Endothelial cell of umbilical vein (primary cell): ENCODE data around the gene CTSA. TPM values are rescaled to one million over a fixed set of nuclear protein-coding genes. Genes with fewer than 3 reads are reported as not detected.

Experiments used
- BruUV-seq: library from RNA; stranded (reverse); fragments of 400-500 nt; replicated peaks from 2 replicates; lab custom pipeline; 2021; lab: Mats Ljungman, UMichigan
- CTCF ChIA-PET: fragments of 300-600, 350-600 bp; sonication (Branson Sonifier 250); formaldehyde crosslinking; loops from one replicate; lab custom pipeline; 2021; ENCODE audit warnings: antibody characterized with exemption, inconsistent platforms; lab: Charles Lee
- POLR2A ChIA-PET: fragments of 300-600, 350-600 bp; sonication (Branson Sonifier 250); formaldehyde crosslinking; loops from one replicate; lab custom pipeline; 2021; ENCODE audit warnings: antibody characterized with exemption, inconsistent platforms; lab: Charles Lee
- DNase-seq: peaks from one replicate; pipeline ENCODE4 v3.0.0-alpha.2; 2011; ENCODE audit warnings: low read depth, low spot score
- FAIRE-seq: peaks from 2 replicates; lab custom pipeline; 2011; peaks lifted over from hg19 to GRCh38; lab: Jason Lieb, UNC
- H2AFZ ChIP-seq: 2 replicates; pipeline ENCODE4 v1.6.0; 2012; ENCODE audit warnings: low read depth, low read length, control low read depth, inconsistent platforms
- H3K27ac ChIP-seq: 2 replicates; pipeline ENCODE4 v1.5.1; 2011; ENCODE audit warnings: low read depth, mild to moderate bottlenecking, control low read depth, low read length, moderate library complexity; ENCODE audit not compliant: insufficient read depth
- H3K27me3 ChIP-seq, 2 experiments: 2 replicates each; pipeline versions ENCODE4 v1.6.0 to v1.6.1; 2011; ENCODE audit warnings: low read length in 2 of 2, mixed read lengths in 1 of 2; ENCODE audit not compliant: control insufficient read depth in 2 of 2, insufficient read depth in 2 of 2
- H3K36me3 ChIP-seq, 2 experiments: 2 replicates in 1 of 2; 3 replicates in 1 of 2; pipeline ENCODE4 v1.5.1; 2011; ENCODE audit warnings: low read length in 2 of 2, mild to moderate bottlenecking in 1 of 2, moderate library complexity in 1 of 2; ENCODE audit not compliant: control insufficient read depth in 2 of 2, insufficient read depth in 2 of 2; ENCODE audit errors: extremely low read depth in 1 of 2
- H3K4me1 ChIP-seq: 3 replicates; pipeline ENCODE4 v1.5.1; 2011; ENCODE audit warnings: mild to moderate bottlenecking, low read length; ENCODE audit not compliant: control insufficient read depth, insufficient read depth; ENCODE audit errors: extremely low read depth
- H3K4me2 ChIP-seq: 2 replicates; pipeline ENCODE4 v1.6.1; 2011; ENCODE audit warnings: low read length, control low read depth, mixed read lengths; ENCODE audit not compliant: insufficient read depth
- H3K4me3 ChIP-seq, 3 experiments: fragments of 200-600 bp in 1 of 3; sonication (generic), shearing (Covaris generic) in 1 of 3; replicated peaks in 1 of 3; 2 replicates each; pipeline ENCODE4 v1.5.1; 2011 to 2016; ENCODE audit warnings: control low read depth in 3 of 3, low read length in 3 of 3, mild to moderate bottlenecking in 2 of 3, inconsistent platforms in 1 of 3, low read depth in 1 of 3, moderate library complexity in 1 of 3; ENCODE audit not compliant: insufficient read depth in 1 of 3
- H3K79me2 ChIP-seq: 2 replicates; pipeline ENCODE4 v1.6.0; 2012; ENCODE audit warnings: low read length, inconsistent platforms; ENCODE audit not compliant: control insufficient read depth, insufficient read depth
- H3K9ac ChIP-seq: replicated peaks from 2 replicates; pipeline ENCODE3; 2011; ENCODE audit warnings: low read length, control low read depth; ENCODE audit not compliant: insufficient read depth; ENCODE audit errors: extremely low read depth
- H3K9me1 ChIP-seq: replicated peaks from 3 replicates; pipeline ENCODE4 v1.6.0; 2011; ENCODE audit warnings: mild to moderate bottlenecking, low read length; ENCODE audit not compliant: control insufficient read depth, insufficient read depth; ENCODE audit errors: extremely low read depth
- H3K9me3 ChIP-seq: replicated peaks from 2 replicates; pipeline ENCODE4 v1.5.1; 2012; ENCODE audit warnings: low read length, inconsistent platforms; ENCODE audit not compliant: control insufficient read depth, insufficient read depth
- H4K20me1 ChIP-seq: replicated peaks from 2 replicates; pipeline ENCODE3; 2011; ENCODE audit warnings: mild to moderate bottlenecking, low read length; ENCODE audit not compliant: control insufficient read depth, insufficient read depth; ENCODE audit errors: extremely low read depth
- EZH2 ChIP-seq: IDR thresholded peaks from 2 replicates; pipeline ENCODE4 v1.6.1; 2012; ENCODE audit warnings: borderline replicate concordance, low read depth, mild to moderate bottlenecking, moderate library complexity, low read length, inconsistent platforms; ENCODE audit not compliant: severe bottlenecking
- FOS ChIP-seq: IDR thresholded peaks from 2 replicates; pipeline ENCODE4 v1.6.1; 2011; ENCODE audit warnings: mild to moderate bottlenecking, low read length, moderate library complexity, borderline replicate concordance; ENCODE audit not compliant: insufficient read depth
- GATA2 ChIP-seq: IDR thresholded peaks from 2 replicates; pipeline ENCODE4 v1.7.0; 2011; ENCODE audit warnings: low read depth, mild to moderate bottlenecking, moderate library complexity, mixed read lengths, low read length; ENCODE audit not compliant: insufficient read length, insufficient read depth
- JUN ChIP-seq: IDR thresholded peaks from 2 replicates; pipeline ENCODE4 v1.6.1; 2011; ENCODE audit warnings: borderline replicate concordance, low read depth; ENCODE audit not compliant: insufficient read length, insufficient read depth
- MYC ChIP-seq: IDR thresholded peaks from one replicate; pipeline ENCODE4 v1.6.1; 2011; ENCODE audit warnings: mild to moderate bottlenecking, low read depth, low read length
- POLR2A ChIP-seq: IDR thresholded peaks from 2 replicates; pipeline ENCODE4 v1.6.1; 2012; ENCODE audit warnings: low read depth, mild to moderate bottlenecking, control low read depth, low read length
- POLR2AphosphoS5 ChIP-seq: IDR thresholded peaks from 2 replicates; pipeline ENCODE4 v1.6.1; 2012; ENCODE audit warnings: low read depth, mild to moderate bottlenecking, control low read depth, low read length, moderate library complexity; ENCODE audit not compliant: insufficient read depth
- dilution Hi-C: fragments of 300-500 bp; cut with MboI; formaldehyde crosslinking; loops from one replicate; pipeline ENCODE4 v1.15.0; 2019; ENCODE audit warnings: low sequenced_read_pairs; ENCODE audit not compliant: extremely low pct_ligation_motif_present
- intact Hi-C: fragments of 100-400 bp; cut with micrococcal nuclease; formaldehyde crosslinking; loops from one replicate; pipeline ENCODE4 v1.10.0; 2022
- polyA plus RNA-seq, 4 experiments: library from polyadenylated mRNA; depleted of rRNA in 3 of 4; stranded (reverse) in 3 of 4; unstranded in 1 of 4; fragments of >200 nt; gene quantifications; 2 replicates each; pipeline versions ENCODE4 v1.2.1 to v1.2.3, GENCODE V29; 2011 to 2012; ENCODE audit warnings: missing spikeins in 1 of 4
- total RNA-seq: library from RNA; stranded (reverse); gene quantifications from 2 replicates; pipeline ENCODE4 v1.2.3, GENCODE V29; 2021
- TF ChIP-seq, protein P1 (sequence below): IDR thresholded peaks from 2 replicates; pipeline ENCODE4 v1.6.1; 2011; ENCODE audit not compliant: insufficient read depth, insufficient read length
- TF ChIP-seq, protein P2 (sequence below), 2 donors: IDR thresholded peaks; 1 replicate in 1 of 2; 2 replicates in 1 of 2; pipeline ENCODE4 v1.5.1; 2011; ENCODE audit warnings: low read length in 2 of 2, mild to moderate bottlenecking in 2 of 2, moderate library complexity in 2 of 2, control low read depth in 1 of 2, inconsistent platforms in 1 of 2, low read depth in 1 of 2; ENCODE audit not compliant: insufficient read depth in 1 of 2; ENCODE audit errors: extremely low read depth in 1 of 2

Gene CTSA
- total and polyA plus RNA-seq, 2 donors (not counting 3 experiments of a cell fraction or from before 2014, with no cell fraction given), result 169 to 409 TPM

DNA sequence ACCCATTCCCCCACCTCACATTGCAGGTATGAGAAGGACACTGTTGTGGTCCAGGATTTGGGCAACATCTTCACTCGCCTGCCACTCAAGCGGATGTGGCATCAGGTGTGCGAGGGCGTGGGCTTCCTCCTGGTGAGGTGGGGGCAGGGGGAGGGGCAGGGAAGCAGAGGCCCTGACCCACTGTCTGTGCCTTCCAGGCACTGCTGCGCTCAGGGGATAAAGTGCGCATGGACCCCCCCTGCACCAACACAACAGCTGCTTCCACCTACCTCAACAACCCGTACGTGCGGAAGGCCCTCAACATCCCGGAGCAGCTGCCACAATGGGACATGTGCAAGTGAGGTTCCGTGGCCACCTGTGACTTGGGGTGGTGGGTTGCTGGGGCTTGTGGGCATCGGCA, 3.7 kb downstream of the CTSA start:
- Histone ChIP-seq H3K9me1 (no peaks in the 10 kb centered on the region), H3K4me2 (no peak overlapping the region), H3K4me1 (peaks cover 22% of the 10 kb centered on the region), H3K4me3 (no peak overlapping the region), H3K27me3 (no peaks in the 10 kb centered on the region), H3K79me2 (no peaks in the 10 kb centered on the region), H3K9ac (no peak overlapping the region), H3K9me3 (no peaks in the 10 kb centered on the region), H3K36me3 (peaks cover 4 to 31% of the 10 kb centered on the region in 2 experiments), H4K20me1 (no peaks in the 10 kb centered on the region), H3K27ac (no peak overlapping the region), H2AFZ (no peak overlapping the region)
- FAIRE-seq (no peak), DNase-seq (no peak)
- ChIA-PET POLR2A (no interaction called here), CTCF (no interaction called here)
- intact Hi-C loops (no loop called here), dilution Hi-C loops (no loop called here)
- TF ChIP-seq JUN, result no peak
- no peak for TF ChIP-seq MYC
- TF ChIP-seq POLR2AphosphoS5, result peak; percentile 18
- TF ChIP-seq POLR2A, result no peak
- TF ChIP-seq FOS, result no peak
- BruUV-seq, result no TSS peak

DNA sequence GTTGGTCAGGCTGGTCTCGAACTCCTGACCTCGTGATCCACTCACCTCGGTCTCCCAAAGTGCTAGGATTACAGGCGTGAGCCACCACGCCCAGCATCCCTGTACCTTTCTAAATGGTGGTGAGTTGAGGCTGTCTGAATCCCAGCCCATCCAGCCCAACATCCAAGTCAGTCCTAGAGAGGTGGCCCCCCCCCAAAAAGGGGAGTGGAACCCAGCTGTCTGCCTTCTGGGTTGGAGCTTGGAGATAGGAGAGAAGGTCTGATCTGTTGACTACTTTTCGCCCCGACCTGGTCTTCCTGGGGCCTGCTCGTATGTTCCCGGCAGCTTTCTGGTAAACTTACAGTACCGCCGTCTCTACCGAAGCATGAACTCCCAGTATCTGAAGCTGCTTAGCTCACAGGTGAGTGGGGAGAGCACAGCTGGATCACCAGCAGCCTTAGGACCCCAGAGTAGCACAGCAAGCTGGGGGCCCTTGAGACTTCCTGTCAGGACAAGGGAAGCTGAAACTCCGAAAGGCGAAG, 5.6 kb downstream of the CTSA start:
- dilution Hi-C loops (no loop called here), intact Hi-C loops (no loop called here)
- Histone ChIP-seq H3K9ac (no peak overlapping the region), H3K27me3 (no peaks in the 10 kb centered on the region), H3K4me2 (no peak overlapping the region), H2AFZ (no peak overlapping the region), H3K4me1 (peaks cover 12% of the 10 kb centered on the region), H3K36me3 (peaks cover 4 to 31% of the 10 kb centered on the region in 2 experiments), H4K20me1 (no peaks in the 10 kb centered on the region), H3K27ac (no peak overlapping the region), H3K4me3 (no peak overlapping the region), H3K79me2 (no peaks in the 10 kb centered on the region), H3K9me3 (no peaks in the 10 kb centered on the region), H3K9me1 (no peaks in the 10 kb centered on the region)
- ChIA-PET CTCF (interaction anchor here (0.6 to 0.7 kb wide), 2 partner anchors 13 to 535 kb away, joined by 3 read pairs; no protein-coding TSS in a partner anchor), POLR2A (no interaction called here)
- TF ChIP-seq MYC, result no peak
- TF ChIP-seq POLR2AphosphoS5, result no peak
- TF ChIP-seq FOS, result no peak
- TF ChIP-seq POLR2A, result no peak
- TF ChIP-seq GATA2, result no peak
- TF ChIP-seq JUN, result no peak
- TF ChIP-seq EZH2, result no peak
- TF ChIP-seq, protein P1, sequence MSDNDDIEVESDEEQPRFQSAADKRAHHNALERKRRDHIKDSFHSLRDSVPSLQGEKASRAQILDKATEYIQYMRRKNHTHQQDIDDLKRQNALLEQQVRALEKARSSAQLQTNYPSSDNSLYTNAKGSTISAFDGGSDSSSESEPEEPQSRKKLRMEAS, result no peak
- TF ChIP-seq, protein P2, sequence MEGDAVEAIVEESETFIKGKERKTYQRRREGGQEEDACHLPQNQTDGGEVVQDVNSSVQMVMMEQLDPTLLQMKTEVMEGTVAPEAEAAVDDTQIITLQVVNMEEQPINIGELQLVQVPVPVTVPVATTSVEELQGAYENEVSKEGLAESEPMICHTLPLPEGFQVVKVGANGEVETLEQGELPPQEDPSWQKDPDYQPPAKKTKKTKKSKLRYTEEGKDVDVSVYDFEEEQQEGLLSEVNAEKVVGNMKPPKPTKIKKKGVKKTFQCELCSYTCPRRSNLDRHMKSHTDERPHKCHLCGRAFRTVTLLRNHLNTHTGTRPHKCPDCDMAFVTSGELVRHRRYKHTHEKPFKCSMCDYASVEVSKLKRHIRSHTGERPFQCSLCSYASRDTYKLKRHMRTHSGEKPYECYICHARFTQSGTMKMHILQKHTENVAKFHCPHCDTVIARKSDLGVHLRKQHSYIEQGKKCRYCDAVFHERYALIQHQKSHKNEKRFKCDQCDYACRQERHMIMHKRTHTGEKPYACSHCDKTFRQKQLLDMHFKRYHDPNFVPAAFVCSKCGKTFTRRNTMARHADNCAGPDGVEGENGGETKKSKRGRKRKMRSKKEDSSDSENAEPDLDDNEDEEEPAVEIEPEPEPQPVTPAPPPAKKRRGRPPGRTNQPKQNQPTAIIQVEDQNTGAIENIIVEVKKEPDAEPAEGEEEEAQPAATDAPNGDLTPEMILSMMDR (IDR thresholded peaks at IDR 0.05; ENCODE audit: extremely low read depth in 1 of 2, insufficient read depth in 1 of 2, low read depth in 1 of 2, low read length in 2 of 2), result no peak
- DNase-seq (no peak), FAIRE-seq (no peak)
- no TSS peak for BruUV-seq
